ENCODE data around the gene RASAL3.
"Not testable (repeated sequence)": the region's sequence is repeated elsewhere in the genome, so short reads cannot be mapped to it uniquely, and the experiment has no call there.

RASAL3 gene

DNA sequence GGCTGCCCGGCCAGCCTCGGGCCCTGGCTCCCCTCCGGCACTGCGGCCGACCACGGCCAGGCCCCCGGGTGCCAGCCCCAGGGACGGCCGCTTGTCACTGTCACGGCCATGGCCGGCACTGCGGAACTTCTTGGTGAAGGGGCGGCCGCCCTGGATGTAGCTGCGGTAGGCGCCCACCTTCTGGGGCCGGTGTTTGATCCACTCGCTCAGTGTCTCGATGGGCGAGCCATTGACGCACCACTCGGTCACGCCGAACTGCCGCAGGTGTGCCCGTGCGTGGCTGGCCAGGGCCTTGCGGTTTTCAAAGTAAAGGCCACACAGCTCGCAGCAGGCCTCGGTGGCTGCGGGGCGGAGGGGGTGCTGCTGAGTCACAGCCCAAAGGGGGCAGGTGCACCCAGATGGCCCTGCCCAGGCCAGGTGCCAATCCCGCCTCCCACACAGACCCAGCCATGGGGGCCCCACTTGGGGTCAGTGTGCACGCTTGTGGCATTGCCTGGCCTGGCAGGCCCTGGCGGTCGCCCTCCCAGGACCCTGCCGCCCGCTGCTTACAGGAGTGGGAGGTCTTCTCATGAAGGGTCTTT is 39.6 kb downstream of the RASAL3 start:
- Histone ChIP-seq H3K27ac (no peak overlapping the region), H3K4me3 (no peak overlapping the region)

GRCh38 chr19:15424121-15424520 is 40.2 kb downstream of the RASAL3 start:
- H3K4me3 ChIP-seq = no peak overlapping the region
- no peak overlapping the region for H3K27ac ChIP-seq

DNA sequence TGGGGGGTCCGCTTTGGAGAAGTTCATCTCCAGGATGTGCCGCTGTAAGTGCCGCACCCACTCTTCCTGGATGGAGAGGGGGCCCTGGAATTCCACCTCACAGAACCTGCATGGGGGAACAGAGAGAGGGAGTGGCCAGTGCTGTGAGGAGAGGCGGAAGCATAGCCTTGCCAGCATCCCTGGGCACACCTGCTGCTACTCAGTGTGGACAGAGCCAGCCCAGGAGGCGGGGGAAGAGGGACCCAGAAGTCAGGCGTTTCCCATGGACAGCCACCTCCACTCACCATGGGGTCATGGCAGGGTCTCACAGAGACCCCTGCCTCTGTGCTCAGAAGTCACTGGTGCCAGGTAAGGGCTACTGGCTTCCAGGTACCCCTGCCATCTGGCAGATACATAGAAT is 41.2 kb downstream of the RASAL3 start:
- Histone ChIP-seq H3K4me3 (no peak overlapping the region), H3K27ac (no peak overlapping the region)

- H3K4me3 ChIP-seq = no peak overlapping the region
- no peak overlapping the region for H3K27ac ChIP-seq
These were observed 41.9 kb downstream of the RASAL3 start for GRCh38 chr19:15422296-15423075.

DNA sequence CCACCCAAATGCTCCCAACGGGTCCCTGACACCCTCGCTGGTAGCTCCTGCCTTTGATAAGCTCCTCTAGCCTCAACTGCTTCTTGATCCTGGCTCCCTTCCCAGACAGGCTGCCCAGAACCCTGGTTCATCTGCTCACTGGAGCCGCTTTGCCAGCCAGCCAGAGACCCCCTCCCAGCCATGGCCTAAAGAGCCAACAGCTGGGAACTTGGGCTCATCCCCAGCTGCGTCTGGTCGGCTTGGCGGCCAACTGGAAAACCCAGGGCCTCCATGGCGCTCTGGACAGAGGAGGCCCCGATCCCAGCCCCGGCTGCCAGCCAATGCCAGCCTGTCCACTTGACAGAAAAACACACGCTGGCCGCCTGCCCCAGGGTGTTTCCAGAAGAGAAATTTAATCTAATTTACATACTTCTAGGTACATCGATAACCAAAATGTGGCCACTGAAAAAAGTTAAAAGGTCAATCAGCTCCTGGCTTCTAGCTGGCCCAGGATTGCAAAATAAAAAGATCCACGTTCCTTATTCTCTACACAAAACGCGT is 42.6 kb downstream of the RASAL3 start:
- H3K4me3 ChIP-seq = no peak overlapping the region
- H3K27ac ChIP-seq = no peak overlapping the region

- Histone ChIP-seq H3K27ac (no peak overlapping the region), H3K4me3 (no peak overlapping the region)
These were observed 43.1 kb downstream of the RASAL3 start for GRCh38 chr19:15421136-15421695.

DNA sequence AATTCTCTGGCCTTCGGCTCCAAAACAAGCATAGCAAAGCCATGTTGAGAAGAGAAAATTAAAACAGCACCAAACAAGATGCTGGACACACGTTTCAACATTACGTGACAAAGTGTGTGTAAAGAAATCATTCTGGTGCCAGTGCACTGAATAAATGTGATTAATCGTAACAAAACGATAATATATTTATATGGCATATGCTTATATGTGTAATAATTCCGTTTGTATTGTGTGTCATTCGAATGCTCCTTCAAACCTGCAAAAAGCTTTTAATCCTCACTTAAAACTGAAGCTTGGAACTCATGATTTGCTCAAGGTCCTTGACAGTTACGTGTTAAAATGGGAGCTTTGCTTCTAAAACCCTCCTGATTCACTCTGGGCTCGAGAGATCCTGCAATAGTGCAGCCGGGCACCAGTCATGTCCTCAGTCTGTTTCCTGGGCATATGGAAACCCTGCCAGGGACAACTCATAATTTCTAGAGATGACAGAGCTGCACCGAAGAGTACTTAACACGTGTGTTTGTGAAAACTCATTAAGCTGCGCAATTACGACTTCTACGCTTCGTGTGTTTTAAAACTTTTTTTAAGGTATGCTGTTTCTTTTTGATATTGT is 44.8 kb downstream of the RASAL3 start:
- Histone ChIP-seq H3K27ac (peak overlapping the region in 13 of 21 experiments; percentile 9 to 95 (median 57)), H3K4me3 (peak overlapping the region; percentile 13 to 93 (median 80))

- H3K27ac ChIP-seq = peak within 1 kb of the TSS; percentile 67 to 96 (median 90)
- peak within 1 kb of the TSS; percentile 63 to 94 (median 83) for H3K4me3 ChIP-seq
These were observed 45.5 kb downstream of the RASAL3 start, which contains the start of gene AKAP8L for GRCh38 chr19:15418579-15419412. Gene AKAP8L (minus strand): TSS chr19:15418988. CDS start chr19:15418923, 65 bp downstream.

DNA sequence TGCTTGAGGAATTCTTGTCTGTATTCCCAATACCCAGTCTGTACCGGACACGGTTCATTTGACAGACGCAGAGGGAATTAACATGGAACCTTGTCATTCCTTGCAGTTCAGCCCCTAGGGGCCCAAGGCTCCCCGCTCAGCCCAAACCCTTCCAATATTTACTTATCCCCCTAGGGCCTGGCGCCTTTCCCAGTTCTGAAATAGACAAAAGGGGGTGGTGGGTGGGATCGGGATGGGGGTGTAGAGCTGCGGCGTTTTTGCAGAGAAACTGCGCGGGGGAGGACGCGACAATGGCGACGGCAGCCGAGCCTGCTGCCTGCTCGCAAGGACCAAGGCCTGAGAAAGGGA is 46.1 kb downstream of the RASAL3 start:
- peak overlapping the region; percentile 63 to 94 (median 83) for H3K4me3 ChIP-seq
- peak overlapping the region; percentile 67 to 96 (median 90) for H3K27ac ChIP-seq

- peak overlapping the region in 20 of 21 experiments; percentile 67 to 96 (median 90) for H3K27ac ChIP-seq
- peak overlapping the region; percentile 63 to 94 (median 83) for H3K4me3 ChIP-seq
These were observed 46.6 kb downstream of the RASAL3 start for GRCh38 chr19:15417699-15418098.

DNA sequence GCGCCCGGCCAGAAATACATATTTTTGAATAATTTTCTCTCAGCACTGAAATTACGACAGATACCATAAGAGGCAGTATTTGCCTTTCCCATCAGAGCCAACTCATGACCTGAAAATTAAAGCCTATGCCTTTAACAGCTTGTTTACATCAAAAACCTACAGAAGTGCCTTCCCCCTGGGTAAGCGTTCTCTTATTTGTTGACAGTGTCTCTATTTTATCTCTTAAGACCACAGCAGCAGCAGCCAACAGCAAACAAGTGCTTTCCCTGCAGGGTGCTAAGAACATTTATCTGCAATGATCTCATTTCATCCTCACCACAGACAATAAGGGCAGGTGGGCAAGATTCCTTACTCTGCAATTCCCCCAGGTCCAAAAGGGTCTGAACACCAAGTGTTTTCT is 51.5 kb downstream of the RASAL3 start:
- no peak overlapping the region for H3K4me3 ChIP-seq

DNA sequence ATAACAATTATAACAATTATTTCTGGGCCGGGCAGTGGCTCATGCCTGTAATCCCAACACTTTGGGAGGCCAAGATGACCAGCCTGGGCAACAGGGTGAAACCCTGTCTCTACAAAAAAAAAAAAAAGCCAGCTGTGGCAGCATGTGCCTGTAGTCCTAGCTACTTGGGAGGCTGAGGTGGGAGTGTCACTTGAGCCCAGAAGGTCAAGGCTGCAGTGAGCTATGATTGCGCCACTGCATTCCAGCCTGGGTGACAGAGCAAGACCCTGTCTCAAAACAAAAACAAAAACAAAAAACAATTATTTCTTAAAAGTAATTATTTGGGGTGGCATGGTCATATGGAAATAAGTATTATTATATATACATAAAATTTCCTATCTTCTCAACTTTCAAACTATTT is 53.0 kb downstream of the RASAL3 start:
- peak overlapping the region in 1 of 21 experiments; percentile 6 for H3K27ac ChIP-seq
- not testable (repeated sequence) for H3K4me3 ChIP-seq

More for the DNA sequence above, 51.5 kb downstream of the RASAL3 start:
- H3K27ac ChIP-seq = peak overlapping the region in 1 of 21 experiments; percentile 57

DNA sequence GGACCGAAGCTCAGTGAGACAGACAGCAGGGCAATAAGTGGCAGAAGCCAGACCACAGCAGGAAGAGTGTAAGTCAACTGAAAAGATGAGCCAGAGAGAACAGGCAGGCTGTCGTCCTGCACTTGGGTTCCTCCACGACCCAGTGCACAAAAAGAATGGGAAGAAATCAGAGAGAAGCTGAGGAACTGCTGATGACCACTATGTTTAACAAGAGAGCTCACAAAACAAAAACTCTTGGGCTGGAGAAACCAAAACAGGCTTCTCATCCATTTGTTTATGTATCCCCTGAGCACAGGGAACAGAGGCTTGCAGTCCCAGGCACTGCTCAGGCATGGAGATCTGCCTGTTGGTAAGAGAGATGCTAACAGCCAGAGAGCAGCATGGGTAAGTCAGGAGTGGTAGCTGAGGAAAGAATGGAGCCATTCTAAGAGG is 59.5 kb downstream of the RASAL3 start:
- Histone ChIP-seq H3K4me3 (no peak overlapping the region), H3K27ac (peak overlapping the region in 2 of 21 experiments; percentile 7 to 12)

DNA sequence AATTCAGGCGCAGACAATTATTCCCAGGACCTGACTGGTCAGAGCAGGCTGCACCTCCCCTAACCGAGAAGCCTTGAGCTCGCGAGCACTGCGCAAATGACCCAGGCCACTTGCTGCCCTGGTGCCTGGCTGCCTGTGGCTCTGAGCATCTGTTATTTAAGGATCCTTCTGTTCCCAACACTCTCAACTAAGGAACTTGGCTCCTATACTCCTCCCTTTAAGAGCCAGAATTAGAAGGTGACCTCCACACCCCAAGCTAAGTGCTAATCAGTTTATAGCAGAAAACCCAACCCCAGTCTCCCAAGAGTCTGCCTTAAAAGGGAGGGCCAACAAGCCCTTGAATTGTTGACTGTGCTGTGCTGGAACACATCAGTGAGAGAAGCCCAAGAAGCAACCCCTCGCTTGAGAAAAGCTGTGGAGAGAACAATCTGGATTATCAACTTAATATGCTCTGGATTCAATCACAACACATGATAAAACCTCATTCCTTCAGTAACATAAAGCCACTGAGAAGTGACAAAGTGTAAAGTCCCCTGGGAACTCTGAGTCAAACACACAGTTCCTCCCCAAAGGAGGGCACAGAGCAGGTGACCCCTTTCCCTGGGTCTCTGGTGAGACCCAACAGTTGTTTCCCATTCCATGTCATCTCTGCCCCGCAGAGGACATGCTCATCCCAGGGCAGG is 60.1 kb downstream of the RASAL3 start:
- Histone ChIP-seq H3K27ac (peak overlapping the region in 2 of 21 experiments; percentile 5 to 7), H3K4me3 (no peak overlapping the region)

DNA sequence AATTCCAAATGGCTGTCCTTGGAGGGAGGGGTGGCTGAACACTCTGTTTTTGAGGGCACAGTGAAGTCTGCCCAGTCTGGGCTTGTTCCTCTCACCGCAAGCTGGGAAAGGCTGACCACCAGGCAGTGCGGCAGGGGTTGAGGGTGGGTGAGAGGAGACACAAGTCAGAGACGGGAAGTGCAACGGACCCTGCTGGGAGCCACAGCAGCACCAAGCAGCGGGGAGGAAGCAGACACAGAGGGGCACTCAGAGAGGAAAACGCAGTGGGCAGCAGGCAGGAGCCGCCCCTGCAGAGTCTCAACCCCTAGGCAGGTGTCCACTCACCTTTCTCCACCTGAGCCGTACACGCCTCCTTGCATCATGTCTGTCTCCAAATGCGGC is 61.2 kb downstream of the RASAL3 start:
- Histone ChIP-seq H3K4me3 (no peak overlapping the region), H3K27ac (no peak overlapping the region)

- H3K27ac ChIP-seq = no peak overlapping the region
These were observed 61.8 kb downstream of the RASAL3 start for GRCh38 chr19:15402411-15403150.

More at GRCh38 chr19:15402411-15403150, 61.8 kb downstream of the RASAL3 start:
- no peak overlapping the region for H3K4me3 ChIP-seq
